HG03558 (cell line): ENCODE results near the gene S100A1.
"Not testable (repeated sequence)": the region's sequence is repeated elsewhere in the genome, so short reads cannot be mapped to it uniquely, and the experiment has no call there.

Source experiments
- ATAC-seq: cut with Tn5 transposase; IDR thresholded peaks from one replicate; pipeline ENCODE4 v1.9.1; 2021; ENCODE audit warnings: moderate number of reproducible peaks; ENCODE audit not compliant: unreplicated experiment; ENCODE audit errors: extremely low read depth

Gene S100A1

DNA sequence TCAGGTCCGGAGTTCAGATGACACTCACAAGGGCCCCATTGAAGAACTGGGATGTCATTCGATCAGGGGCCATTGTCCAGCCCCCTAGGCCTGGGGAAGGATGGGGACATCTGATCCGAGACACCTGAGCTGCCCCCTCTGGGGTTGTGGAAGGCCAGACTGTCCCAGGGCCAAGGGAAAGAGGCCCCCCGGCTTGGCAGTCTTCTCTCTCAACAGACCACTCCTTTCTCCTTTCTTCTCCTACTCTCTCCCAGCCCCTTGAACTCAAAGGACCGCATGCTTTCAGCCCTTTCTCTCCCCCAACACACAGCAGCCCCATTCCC is 1.1 kb downstream of the S100A1 start:
- no peak for ATAC-seq

DNA sequence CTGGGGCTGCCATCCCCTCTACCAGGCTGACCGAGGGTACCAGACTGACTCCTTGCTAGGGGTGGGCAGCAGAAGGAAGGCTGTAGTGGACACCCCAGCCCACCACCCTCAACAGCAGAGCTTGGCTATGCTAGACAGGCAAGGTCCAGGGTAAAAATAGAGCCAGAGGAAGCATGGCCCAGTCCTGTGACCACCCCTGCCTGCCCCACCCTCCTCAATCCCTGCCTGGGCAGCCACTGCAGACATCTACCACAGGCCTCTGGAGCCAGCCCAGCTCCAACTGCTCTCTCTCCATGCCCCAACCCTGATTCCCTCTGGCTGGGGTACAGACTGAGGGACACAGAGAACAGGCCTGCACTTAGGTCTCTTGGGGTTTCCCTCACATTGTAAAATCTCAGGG is 1.7 kb downstream of the S100A1 start:
- no peak for ATAC-seq

DNA sequence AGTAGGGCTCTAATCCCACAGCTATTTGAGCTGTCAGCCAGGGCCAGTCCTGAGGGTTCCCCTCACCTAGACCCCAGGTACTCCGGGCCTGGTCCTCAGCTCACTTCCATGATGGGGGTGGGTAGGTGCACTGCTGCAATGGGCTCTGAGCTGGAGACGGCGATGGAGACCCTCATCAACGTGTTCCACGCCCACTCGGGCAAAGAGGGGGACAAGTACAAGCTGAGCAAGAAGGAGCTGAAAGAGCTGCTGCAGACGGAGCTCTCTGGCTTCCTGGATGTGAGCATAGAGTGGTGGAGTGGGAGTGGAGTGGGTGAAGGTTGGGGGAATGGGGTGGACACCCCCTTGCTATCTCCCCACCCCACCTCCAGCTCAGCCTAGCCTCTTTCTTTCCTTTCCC is 2.1 kb downstream of the S100A1 start:
- no peak for ATAC-seq

DNA sequence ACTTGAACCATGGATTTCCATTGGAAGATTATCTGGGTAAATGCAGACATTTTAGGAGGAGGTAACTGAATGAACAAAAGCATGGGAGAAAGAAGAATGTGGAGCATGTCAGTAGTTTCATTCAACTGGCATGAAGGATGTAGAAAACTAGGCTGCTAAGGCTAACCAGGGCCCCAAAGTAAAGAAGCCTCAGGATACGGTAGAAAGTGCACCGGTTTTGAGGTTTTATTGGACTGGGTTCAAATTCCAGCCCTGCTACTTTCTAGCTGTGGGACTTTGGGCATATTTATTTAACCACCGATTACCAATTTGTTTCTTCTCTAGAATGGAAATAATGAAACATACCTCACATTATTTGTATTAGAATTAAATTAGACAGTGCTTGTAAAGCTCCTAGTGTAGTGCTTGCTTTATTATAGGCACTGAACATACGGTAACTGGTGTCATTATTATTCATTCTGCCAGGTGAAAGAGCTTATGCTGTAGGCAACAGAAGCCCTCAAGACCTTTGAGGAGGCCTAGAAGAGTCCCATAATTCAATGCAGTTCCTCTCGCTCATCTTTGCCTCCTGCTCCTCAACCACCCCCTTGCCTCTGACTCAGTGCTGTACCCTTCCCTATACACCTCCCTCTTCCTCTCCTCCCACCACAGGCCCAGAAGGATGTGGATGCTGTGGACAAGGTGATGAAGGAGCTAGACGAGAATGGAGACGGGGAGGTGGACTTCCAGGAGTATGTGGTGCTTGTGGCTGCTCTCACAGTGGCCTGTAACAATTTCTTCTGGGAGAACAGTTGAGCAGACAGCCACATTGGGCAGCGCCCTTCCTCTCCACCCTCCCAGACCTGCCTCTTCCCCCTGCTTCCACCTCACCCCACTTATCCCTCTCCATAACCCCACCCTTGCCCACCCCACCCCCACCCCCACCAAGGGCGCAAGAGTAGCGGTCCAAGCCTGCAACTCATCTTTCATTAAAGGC is 3.1 kb downstream of the S100A1 start:
- ATAC-seq = no peak

DNA sequence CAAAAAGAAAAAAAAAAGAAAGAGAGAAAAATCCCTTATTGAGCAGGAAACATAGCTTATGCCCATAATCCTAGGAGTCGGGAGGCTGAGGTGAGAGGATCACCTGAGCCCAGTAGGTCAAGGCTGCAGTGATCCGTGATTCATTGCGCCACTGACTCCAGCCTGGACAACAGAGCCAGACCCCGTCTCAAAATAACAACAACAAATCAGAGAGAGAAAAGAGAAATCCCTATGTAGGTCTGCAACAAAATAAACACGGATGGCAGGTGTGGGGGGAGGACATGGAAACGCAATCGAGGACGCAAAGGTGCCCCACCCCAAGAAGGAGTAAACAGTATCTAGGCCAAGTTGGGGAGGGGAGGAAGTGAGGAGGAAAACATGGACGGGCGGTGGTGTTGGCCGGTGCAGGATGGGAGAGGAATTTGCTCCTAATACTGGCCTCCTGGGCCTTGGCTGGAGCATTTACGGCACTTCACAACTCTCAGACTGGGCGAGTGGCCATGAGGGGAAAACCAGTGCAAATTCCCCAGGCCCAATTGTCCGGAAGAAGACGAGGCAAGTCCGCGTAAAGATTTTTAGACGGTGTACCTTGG is 5.0 kb downstream of the S100A1 start:
- ATAC-seq = no peak

DNA sequence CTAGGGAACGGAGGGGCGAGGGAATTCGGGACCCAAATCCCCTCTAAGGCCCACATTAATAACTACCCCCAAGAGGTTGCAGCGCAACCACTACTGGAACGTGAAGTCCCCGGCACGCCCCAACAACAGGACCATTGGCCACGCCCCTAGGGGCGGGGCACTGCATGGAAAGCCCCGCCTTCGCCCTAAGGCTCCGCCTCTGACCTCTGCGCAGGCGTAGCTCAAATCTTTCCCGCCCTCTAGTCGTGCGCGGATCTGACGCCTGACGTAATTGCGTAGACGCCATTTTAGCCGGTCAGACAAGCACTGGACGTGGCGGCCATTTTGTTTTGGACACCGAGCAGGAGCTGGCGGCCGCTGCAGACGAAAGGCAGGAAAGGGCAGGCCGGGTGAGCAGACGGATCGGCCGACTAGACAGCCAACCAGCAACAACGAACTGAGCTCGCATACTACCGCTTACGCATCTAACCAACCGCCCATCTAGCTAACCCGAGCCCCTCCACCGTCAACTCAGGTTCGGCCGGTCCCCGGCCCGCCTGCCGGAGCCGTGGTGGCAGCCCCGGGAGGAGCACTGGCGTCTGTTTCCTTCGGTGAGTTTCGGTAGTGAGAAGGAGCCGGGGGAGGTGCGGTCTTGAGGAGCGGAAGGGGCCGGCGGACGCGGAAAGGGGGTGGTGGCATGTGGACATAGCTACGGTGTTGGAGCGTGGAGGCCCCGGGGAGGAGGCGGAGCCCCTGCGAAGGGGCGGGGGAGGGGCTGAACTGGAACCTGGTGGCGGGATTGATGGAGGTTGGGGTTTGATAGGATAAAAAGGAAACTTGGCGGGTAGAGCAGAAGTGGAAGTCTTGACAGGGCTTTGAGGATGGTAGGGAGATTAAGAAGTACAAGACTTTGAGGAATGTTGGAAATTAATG is 5.8 kb downstream of the S100A1 start, which contains the start of gene CHTOP:
TSS of gene CHTOP (plus strand) at position 313 of the 912 bp plus-strand sequence. CDS start 2,523 bp downstream, outside the sequence.
- ATAC-seq = peak; percentile 76

DNA sequence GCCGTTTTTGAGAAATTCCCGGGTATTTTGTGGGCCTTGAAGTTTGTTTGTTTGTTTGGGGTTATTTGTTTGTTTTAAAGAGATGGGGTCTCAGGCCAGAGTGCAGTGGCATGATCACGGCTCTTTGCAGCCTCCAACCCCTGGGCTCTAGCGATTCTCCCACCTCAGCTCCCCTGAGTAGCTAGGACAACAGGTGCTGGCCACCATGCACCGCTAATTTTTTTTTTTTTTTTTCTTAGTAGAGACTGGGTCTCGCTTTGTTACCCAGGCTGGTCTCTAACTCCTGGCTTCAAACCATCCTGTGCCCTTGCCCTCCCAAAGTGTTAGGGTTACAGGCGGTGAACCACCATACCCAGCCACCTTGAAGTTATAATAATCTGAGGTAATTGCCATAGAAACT is 7.6 kb downstream of the S100A1 start:
- ATAC-seq = no peak

DNA sequence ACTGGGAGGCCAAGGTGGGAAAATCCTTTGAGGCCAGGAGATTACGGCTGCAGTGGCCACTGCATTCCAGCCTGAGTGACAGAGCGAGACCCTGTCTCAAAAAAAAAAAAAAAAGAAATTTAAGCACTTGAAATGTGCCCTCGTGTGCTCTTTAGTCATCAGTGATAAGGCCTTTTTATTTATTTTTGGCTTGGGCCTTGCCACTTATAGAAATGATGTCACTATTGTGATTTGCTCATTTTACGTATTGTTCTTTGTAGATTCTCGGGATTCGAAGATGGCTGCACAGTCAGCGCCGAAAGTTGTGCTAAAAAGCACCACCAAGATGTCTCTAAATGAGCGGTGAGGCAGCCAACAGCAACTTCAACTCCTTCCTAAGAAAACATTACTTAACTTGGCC is 8.1 kb downstream of the S100A1 start:
- ATAC-seq = no peak

DNA sequence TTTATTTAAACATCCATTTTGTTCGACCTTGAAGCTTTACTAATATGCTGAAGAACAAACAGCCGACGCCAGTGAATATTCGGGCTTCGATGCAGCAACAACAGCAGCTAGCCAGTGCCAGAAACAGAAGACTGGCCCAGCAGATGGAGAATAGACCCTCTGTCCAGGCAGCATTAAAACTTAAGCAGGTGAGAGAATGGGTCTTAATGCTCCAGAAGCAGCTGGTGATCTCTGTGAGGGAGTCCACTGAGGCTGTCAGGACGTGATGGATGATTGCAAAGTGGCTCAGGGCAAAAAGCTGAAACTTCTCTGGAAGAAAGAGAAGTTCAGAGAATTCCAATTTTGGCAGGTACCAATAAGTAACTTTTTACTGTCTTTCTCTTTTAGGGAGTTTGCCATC is 10.0 kb downstream of the S100A1 start:
- no peak for ATAC-seq

DNA sequence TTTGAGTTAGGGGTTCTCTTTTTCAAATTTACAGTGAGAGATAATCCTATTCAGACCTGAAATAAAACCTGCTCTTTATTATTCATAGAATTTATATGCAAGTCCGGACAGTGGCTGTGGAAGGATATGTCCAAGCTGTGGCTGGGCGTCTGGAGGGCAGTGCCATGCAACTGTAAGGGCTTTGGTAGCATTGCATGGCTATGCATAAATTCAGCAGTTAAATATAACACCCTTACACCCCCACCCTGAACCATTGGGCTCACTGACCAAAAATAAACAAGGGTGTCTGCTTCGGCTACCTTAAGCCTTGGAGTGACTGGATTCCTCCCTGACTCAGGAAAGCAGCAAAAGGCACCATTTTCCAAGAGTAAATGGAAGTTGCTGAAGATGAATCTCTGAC is 11.0 kb downstream of the S100A1 start:
- ATAC-seq = no peak

DNA sequence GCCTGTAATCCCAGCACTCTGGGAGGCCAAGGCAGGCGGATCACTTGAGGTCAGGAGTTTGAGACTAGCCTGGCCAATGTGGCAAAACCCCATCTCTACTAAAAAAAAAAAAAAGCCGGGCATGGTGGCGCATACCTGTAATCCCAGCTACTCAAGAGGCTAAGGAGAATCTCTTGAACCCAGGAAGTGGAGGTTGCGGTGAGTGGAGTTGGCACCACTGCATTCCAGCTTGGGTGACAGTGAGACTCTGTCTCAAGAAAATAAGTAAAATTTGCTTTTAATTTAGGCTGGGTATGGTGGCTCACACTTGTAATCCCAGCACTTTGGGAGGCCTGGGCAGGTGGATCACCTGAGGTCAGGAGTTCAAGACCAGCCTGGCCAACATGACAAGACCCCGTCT is 12.0 kb downstream of the S100A1 start:
- ATAC-seq = not testable (repeated sequence)

DNA sequence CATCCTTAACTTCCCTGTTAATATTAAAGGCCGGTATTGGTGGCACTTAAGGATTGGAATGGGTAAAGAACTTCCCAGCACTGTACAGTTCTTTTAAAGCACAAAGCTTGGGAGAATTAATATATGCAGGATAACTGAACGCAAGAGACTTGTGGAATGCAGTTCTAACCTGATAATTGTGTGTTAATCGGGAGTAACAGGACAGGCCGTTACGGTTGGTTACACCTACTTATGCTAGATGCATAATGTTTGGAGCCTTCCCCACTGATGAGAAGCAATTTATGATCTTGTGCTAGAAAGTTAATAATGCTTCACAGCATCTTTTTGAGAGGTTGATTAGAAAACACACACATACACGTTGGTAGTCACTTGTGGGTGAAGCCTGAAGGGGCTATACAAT is 12.6 kb downstream of the S100A1 start:
- ATAC-seq = no peak

DNA sequence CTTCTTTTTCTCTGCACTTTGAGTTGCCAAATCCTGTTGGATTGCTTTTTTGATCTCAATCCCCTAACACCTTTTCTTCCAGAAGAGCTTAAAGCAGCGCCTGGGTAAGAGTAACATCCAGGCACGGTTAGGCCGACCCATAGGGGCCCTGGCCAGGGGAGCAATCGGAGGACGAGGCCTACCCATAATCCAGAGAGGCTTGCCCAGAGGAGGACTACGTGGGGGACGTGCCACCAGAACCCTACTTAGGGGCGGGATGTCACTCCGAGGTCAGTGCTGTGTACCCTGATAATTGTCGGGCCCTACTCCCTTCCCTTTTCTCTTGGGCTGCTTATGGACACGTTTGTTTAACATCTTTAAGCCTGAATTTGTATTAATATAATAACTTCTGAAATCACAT is 13.9 kb downstream of the S100A1 start:
- no peak for ATAC-seq

DNA sequence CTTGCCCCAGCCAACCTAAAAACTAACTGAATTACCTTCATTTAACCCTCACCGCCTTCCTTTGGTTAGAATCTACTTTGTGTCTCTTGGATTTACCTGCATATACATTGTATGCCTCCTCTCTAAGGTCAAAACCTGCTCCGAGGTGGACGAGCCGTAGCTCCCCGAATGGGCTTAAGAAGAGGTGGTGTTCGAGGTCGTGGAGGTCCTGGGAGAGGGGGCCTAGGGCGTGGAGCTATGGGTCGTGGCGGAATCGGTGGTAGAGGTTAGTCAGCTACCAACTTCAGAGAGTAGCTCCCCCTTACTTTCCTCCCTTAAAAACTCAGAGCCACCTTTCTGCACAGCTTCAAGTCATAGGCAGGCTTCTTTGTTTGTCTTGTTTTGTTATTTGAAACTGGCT is 14.9 kb downstream of the S100A1 start:
- ATAC-seq = no peak

DNA sequence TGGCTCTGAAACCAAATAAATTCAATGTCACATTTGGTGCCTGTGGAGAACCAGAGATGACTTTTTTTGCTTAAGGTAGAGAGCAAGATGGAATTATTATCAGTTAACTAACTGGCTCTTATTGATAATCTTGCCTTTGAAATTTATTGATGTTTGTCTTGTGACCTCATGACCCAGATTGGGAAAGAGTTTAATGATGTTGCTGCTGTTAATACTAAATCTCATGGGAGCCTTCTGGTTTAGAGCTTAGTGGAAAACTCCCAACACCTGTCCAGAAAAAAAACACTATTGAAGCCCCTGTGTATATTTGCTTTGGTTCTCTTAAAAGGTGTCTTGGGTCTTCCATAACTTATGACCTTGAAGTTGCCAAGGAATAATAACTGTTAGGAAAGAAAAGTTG is 15.6 kb downstream of the S100A1 start:
- ATAC-seq = no peak

DNA sequence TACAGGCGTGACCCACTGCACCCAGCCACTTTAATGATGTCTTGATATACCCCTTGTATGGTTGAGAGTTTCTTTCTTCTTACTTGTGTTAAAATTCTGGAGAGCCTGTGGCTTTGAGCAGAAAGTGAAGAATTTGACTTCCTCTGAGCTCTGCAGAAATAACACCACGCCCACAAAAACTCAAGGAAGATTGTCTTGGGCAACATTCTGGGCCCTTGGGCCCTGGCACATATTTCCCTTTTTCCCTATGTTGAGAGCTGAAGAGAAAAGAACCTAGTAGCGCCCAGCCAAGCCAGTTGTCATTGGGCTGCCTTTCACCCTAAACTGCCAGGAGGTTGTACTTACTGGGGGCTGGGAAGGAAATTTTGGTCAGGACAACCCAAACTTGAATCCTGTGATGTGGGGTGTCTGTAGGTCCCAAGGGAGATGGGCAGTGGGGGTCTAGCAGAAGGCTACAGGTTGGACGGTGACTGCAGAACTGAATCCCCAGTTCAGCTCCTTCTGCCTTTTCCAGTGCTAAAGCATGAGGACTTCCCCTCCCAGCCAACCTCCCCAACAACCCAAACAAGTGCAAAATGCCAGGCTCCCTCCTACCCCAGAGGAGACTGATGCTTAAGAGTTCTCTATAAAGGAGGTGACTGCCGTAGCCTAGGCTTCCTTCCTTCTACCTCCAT is 18.6 kb downstream of the S100A1 start:
- no peak for ATAC-seq

DNA sequence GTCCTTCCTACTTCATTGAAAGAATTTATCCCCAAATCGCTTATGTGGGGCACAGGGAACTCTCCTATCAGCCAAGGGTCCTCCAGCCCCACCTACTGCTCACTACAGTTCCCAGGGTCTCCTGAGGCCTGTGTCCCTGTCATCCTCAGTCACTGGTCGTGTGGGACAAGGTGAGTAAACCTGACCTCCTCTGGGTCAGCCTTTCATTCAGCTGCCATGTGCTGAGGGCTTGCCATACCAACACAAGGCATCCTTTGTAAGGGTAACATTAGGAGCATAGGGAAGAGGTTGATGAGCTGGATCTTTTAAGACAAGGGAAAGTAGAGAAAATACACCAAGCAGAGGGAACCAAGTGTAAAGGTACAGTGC is 19.1 kb downstream of the S100A1 start:
- ATAC-seq = no peak

DNA sequence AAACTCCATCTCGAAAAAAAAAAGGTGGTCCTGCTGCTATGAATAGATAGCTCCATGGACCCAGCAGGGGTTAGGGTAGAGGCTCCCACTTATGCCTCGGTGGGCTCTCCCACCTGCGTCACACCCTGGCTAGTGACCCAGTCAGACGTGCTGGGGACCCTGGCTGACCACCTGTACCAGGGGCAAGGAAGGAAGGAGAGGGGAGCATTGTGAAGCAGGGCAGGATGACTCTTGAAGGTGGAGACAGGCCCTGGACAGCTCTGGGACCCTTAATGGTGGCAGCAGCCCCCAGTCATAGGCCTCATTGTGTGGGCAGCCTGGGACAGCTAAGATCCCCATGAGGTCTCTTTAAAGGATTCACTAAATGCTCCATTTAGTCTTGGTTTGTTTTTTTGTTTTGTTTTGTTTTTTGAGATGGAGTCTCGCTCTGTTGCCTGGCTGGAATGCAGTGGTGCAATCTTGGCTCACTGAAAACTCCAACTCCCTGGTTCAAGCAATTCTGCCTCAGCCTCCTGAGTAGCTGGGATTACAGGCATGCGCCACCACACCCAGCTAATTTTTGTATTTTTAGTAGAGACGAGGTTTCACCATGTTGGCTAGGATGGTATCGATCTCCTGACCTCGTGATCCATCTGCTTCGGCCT is 19.9 kb downstream of the S100A1 start:
- ATAC-seq = no peak

DNA sequence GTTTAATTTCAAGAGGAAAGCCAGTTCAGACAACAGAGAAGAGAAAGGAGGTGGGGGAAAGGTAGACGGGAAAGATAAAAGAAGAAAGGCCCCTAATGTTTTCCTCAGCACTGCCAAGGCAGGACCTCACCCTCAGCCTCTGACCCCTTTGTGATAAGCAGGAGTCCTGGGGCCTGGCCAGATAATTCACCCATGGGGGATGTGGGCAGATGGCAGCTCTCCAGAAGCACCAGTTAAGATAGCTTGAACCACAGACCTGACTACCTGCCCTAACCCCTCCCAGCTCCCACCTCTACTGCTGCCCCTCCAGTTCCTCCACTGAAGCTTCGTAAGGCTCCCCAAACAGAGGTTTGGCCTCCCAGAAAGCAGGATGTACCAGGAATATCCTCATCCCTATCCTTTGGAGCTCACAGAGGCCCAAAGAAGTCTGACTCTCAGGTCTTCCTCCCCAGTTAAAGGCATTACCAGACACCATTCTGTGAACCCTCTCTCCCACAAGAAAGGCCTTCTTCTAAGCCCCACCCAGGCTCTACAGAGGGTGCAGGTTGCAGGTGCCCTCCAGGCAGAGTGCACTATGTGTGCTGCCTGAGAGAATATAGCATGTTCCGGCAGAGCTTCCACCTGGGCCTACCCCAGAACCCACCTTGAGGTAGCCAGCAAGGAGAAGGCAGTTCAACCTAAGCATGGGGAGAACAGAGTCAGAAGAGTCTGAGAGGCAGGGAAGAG is 21.1 kb downstream of the S100A1 start:
- no peak for ATAC-seq
